Effector CD8-positive, alpha-beta T cell (primary cell): ENCODE data around the gene AAGAB.
"Not testable (repeated sequence)": the region's sequence is repeated elsewhere in the genome, so short reads cannot be mapped to it uniquely, and the experiment has no call there.

Experiments
- DNase-seq: peaks from one replicate; lab custom pipeline; 2025; lab: John Stamatoyannopoulos, UW
- total RNA-seq, 4 experiments: gene quantifications; one replicate each; lab custom pipeline; 2026; lab: John Stamatoyannopoulos, UW

The AAGAB gene
- total RNA-seq = 55.9 to 91.4 (median 68.9) reads per million in 4 experiments

DNA sequence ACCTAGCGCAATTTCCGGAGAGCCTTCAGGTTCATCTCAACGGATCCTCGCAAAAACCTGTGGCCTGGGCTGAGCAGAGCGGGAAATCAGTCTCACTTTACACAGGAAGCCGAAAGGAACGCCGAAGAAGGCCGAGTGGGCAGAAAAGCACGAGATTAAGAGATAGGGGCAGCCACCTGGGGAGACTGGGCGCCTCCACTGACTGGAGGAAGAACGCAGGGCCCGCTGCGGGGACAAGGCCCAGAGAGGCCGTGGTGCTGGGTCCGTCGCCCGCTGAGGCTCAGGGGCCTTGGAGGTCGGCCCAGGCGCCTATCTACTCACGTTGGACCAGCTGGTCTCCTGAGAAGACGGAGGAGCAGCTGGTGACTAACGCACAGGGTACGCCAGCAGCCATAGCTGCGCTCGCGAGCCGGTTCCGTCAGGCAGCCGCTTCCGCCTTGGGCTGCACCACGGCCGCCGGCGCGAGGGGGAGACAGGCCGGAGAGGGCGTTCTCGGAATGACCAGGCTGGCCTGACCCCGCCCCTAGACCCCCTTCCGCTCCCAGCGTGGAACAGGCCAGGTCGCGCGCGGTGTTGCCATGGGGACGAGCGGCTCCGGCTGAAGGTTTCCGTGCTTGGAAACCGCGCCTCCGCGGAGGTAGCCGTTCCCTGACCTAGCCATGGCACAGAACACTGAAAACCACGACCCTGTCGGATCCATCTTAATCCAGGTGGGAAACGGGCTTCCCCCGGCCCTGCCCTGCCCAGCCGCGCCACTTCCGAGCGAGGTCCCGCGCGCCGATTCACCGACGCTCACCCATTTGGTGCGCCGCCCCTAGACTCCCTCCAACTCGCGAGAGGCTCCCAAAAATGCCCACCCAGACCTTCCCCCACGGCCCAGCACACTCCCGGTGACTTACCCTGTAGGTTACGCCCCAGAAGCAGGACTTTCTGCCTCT is at the start of gene AAGAB, which contains the start of gene IQCH:
AAGAB (minus strand) TSS at position 424 of the 938 bp plus-strand sequence; CDS start at position 394, 30 bp downstream.
IQCH (plus strand) TSS at position 549 of the 938 bp plus-strand sequence; CDS start at position 660, 111 bp downstream.
- DNase-seq = peak; percentile 92

- DNase-seq = no peak
Observed at GRCh38 chr15:67303490-67304363, 49.3 kb upstream of the AAGAB start.

- no peak for DNase-seq
Observed at GRCh38 chr15:67300266-67301025, 46.0 kb upstream of the AAGAB start.

- DNase-seq = no peak
Observed at GRCh38 chr15:67296684-67297083, 42.2 kb upstream of the AAGAB start.

- DNase-seq = no peak
Observed at GRCh38 chr15:67296188-67296587, 41.7 kb upstream of the AAGAB start.

GRCh38 chr15:67290319-67290718 is 35.9 kb upstream of the AAGAB start:
- no peak for DNase-seq

DNA sequence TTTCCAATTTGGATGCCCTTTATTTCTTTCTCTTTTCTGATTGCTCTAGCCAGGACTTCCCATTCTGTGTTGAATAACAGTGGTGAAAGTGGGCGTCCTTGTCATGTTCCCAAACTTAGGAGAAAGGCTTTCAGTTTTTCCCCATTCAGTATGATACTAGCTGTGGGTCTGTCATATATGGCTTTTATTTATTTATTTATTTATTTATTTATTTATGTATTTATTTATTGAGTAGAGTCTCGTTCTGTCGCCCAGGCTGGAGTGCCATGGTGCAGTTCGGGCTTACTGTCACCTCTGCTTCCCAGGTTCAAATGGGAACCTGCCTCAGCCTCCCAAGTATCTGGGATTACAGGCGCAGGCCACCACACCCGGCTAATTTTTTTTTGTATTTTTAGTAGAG is 31.9 kb upstream of the AAGAB start:
- not testable (repeated sequence) for DNase-seq

DNA sequence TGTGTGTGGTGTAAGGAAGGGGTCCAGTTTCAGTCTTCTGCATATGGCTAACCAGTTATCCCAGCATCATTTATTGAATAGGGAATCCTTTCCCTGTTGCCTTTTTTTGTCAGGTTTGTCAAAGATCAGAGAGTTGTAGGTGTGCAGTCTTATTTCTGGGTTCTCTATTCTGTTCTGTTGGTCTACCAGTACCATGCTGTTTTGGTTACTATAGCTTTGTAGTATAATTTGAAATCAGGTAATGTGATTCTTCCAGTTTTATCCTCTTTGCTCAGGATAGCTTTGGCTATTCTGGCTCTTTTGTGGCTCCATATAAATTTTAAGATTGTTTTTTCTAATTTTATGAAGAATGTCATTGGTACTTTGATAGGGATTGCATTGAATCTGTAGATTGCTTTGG is 31.2 kb upstream of the AAGAB start:
- DNase-seq = not testable (repeated sequence)

DNA sequence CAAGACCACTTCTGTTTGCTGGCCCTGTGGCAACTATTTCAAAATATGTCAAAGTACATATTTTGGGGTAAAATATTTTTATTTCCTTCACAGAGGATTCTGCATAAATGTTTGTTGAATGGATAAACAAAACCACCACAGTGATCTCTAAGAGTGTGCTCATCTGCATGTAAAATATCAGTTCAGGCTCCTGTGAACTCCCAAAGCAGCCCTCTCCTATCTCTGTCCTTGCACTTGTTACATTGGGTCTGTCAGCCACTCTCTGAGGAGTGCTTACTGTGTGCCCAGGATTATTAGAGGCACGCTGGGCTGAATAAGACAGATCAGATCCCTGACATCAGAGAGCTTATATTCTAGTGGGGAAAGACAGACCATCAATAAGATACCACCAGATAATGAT is 27.3 kb upstream of the AAGAB start:
- no peak for DNase-seq

GRCh38 chr15:67280217-67280616 is 25.8 kb upstream of the AAGAB start:
- no peak for DNase-seq

DNA sequence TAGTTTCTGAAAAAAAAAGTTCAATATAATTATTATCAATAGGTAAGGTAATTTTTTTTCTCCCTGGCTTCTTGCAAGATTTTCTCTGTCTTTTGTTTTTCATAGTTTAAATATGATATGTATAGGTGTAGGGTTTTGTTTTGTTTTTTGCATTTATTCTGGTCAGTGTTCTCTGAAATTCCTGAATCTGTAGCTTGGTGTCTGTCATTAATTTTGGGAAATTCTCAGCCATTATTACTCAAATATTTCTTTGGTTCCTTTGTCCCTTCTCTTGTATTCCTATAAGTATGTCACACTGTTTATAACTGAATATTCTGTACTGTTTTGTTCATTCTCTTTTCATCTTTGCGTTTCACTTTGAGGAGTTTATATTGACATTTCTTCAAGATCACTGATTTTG is 22.2 kb upstream of the AAGAB start:
- no peak for DNase-seq

- DNase-seq = no peak
Observed at GRCh38 chr15:67274236-67274635, 19.8 kb upstream of the AAGAB start.

- no peak for DNase-seq
Observed at GRCh38 chr15:67267951-67268941, 13.8 kb upstream of the AAGAB start.

DNA sequence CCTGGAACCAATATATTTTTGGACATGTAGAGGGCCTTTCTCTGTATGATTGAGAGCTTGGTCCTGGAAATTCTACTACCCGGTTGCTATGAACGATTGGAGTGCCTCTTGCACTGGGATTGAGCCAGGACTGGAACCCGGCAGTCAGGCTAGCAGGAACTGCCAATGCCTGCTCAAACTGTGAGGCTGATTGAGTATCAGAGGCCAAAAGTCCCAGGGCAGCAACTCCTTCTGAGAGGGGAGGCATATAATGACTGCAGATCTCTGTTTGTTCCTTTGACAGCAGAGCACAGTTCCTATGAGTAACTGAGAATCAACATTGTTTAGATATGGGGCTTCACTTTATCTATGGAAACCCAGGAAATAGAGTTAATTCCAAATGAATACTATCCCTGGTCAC is 13.0 kb upstream of the AAGAB start:
- no peak for DNase-seq

DNA sequence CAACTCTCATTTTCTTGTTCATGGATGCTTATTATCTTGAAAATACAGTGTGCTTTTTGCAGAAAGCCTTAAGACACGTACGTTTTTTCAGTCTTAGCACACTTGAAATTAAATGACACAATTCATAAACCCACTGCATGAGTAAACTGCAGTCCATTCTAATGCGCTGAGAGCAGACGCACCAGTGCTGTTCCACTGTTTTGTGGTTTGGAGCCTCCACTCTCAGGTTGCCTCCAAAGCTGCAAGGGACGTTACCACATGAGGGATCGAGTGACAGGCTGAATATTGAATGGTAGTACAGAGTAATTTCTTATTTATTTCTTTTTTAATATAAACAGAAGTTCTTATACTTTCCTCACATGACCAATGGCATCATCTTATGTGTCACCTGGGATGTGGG is 12.4 kb upstream of the AAGAB start:
- DNase-seq = no peak

DNA sequence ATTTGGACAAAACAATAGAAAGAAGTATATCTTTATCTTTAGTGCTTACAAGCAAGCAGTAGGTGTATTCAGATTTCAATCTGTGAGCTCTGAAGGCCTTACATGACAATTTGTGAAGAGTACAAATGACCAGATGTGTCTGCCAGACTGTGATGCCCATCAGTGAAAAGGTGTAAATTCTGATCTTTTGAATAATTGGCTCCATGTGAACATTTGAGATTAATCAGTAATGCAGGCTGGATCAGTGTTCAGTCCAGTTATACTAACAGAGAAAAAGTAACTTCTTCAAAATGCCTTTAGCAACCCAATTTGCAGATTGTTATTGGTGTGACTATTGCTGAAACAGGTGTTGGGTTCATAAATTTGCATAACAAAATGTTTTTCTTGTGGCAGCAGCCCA is 5.3 kb upstream of the AAGAB start:
- DNase-seq = no peak

- no peak for DNase-seq
Observed at GRCh38 chr15:67259379-67259778, 4.9 kb upstream of the AAGAB start.

GRCh38 chr15:67258412-67258811 is 4.0 kb upstream of the AAGAB start:
- DNase-seq = not testable (repeated sequence)

DNA sequence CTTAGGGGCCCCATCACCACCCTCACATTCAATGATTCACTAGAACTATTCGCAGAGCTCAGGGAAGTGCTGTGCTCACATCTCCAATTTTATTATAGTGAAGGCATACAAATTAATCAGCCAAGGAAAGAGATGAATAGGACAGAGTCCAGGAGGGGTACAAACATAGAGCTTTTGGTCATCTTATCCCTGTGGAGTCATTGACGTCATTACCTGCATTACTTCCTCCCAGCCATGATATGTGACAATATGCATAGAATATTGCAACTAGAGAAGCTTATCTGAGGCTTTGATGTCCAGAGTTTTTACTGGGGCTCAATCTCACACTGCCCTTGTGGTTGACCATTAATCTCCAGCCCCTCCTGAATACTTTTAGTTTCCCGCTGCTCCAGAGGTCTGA is 1.6 kb upstream of the AAGAB start:
- no peak for DNase-seq

DNA sequence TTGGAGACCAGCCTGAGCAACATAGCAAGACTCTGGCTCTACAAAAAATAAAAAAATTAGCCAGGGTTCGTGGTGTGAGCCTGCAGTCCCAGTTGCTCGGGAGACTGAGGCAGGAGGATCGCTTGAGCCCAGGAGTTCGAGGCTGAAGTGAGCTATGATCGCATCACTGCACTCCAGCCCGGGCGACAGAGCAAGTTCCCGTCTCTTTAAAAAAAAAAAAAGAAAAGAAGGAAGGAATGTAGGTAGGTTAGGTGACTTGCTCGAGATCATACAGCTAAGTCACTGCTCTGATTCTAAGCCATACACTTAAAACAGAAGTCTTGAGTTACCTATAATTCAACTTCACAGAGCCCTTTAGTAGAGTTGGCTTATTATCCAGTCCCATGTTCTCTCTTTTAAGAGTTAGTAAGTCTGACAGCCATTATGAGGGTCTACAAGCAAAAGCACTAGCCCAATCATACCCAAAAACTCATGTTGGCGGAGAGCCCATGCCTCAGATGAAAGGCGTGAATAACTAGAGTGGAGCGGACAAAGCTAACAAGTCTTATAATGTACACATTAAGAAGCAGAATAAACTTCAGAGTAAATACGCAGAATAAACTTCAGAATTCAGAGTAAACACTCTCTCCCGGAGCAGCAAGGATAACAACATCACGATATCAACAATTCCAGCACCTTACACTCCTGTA is 768 bp downstream of the AAGAB start:
- DNase-seq = no peak
